Measurements from ENCODE around the gene SOCS3. TPM values are rescaled to one million over a fixed set of nuclear protein-coding genes. Genes with fewer than 3 reads are reported as not detected.

SOCS3 gene
- total and polyA plus RNA-seq, 10 of the 15 experiments (the other 5 are each of a cell fraction or from before 2014, with no cell fraction given): 0.05 to 3.9 (median 1.0) TPM

- TF ChIP-seq, protein P1, sequence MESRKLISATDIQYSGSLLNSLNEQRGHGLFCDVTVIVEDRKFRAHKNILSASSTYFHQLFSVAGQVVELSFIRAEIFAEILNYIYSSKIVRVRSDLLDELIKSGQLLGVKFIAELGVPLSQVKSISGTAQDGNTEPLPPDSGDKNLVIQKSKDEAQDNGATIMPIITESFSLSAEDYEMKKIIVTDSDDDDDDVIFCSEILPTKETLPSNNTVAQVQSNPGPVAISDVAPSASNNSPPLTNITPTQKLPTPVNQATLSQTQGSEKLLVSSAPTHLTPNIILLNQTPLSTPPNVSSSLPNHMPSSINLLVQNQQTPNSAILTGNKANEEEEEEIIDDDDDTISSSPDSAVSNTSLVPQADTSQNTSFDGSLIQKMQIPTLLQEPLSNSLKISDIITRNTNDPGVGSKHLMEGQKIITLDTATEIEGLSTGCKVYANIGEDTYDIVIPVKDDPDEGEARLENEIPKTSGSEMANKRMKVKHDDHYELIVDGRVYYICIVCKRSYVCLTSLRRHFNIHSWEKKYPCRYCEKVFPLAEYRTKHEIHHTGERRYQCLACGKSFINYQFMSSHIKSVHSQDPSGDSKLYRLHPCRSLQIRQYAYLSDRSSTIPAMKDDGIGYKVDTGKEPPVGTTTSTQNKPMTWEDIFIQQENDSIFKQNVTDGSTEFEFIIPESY (IDR thresholded peaks at IDR 0.05): 0 out of 2 replicates have a peak, but pooled peaks have one; percentile 4
- TF ChIP-seq LARP7 (IDR thresholded peaks at IDR 0.05) (peak; percentile 63), SMARCA5 (IDR thresholded peaks at IDR 0.05) (peak; percentile 96), SMAD1 (IDR thresholded peaks at IDR 0.05; ENCODE audit: low read depth, partially characterized antibody) (peak; percentile 38), TCF3 (IDR thresholded peaks at IDR 0.05; ENCODE audit: borderline replicate concordance, insufficient read depth, low read depth, low read length) (no peak), ESRRA (IDR thresholded peaks at IDR 0.05; ENCODE audit: low read length) (0 out of 2 replicates have a peak, but pooled peaks have one; percentile 28), ZNF384 (IDR thresholded peaks at IDR 0.05; ENCODE audit: borderline replicate concordance, low read depth, low read length) (peak; percentile 73), PAX5 (IDR thresholded peaks at IDR 0.05; ENCODE audit: borderline replicate concordance, low read depth, low read length) (no peak), BCL3 (IDR thresholded peaks at IDR 0.05; ENCODE audit: borderline replicate concordance, insufficient read depth, low read depth, low read length, poor library complexity, severe bottlenecking) (no peak), ZNF207 (IDR thresholded peaks at IDR 0.05; ENCODE audit: borderline replicate concordance) (no peak), ATF7 (IDR thresholded peaks at IDR 0.05; ENCODE audit: low read depth) (peak; percentile 63), MTA2 (IDR thresholded peaks at IDR 0.05; ENCODE audit: low read depth) (peak; percentile 61; the same call in 1 of the 2 replicates), SP1 (IDR thresholded peaks at IDR 0.05; ENCODE audit: low read depth, low read length) (no peak), RBBP5 (conservative IDR thresholded peaks at IDR 0.05) (no peak), MAX (IDR thresholded peaks at IDR 0.05; ENCODE audit: low read depth, low read length) (peak; percentile 38; the same call in 1 of the 2 replicates), MYB (IDR thresholded peaks at IDR 0.05; ENCODE audit: borderline replicate concordance, low read depth, low read length) (peak; percentile 34; the same call in 1 of the 2 replicates), CREM (IDR thresholded peaks at IDR 0.05; ENCODE audit: low read depth) (no peak), EED (IDR thresholded peaks at IDR 0.05; ENCODE audit: low read depth) (peak; percentile 24; the same call in 1 of the 2 replicates), NFYA (IDR thresholded peaks at IDR 0.05; ENCODE audit: borderline replicate concordance, low read depth, low read length) (no peak), ZBED1 (IDR thresholded peaks at IDR 0.05; ENCODE audit: borderline replicate concordance) (no peak), NFIC (IDR thresholded peaks at IDR 0.05; ENCODE audit: low read depth, low read length) (0 out of 2 replicates have a peak, but pooled peaks have one; percentile 26), SRF (IDR thresholded peaks at IDR 0.05; ENCODE audit: low read depth in 2 of 2, low read length in 2 of 2) (no peak), FOS (IDR thresholded peaks at IDR 0.05; ENCODE audit: borderline replicate concordance, extremely low read depth, insufficient read length) (no peak)
- TF ChIP-seq, protein P2, sequence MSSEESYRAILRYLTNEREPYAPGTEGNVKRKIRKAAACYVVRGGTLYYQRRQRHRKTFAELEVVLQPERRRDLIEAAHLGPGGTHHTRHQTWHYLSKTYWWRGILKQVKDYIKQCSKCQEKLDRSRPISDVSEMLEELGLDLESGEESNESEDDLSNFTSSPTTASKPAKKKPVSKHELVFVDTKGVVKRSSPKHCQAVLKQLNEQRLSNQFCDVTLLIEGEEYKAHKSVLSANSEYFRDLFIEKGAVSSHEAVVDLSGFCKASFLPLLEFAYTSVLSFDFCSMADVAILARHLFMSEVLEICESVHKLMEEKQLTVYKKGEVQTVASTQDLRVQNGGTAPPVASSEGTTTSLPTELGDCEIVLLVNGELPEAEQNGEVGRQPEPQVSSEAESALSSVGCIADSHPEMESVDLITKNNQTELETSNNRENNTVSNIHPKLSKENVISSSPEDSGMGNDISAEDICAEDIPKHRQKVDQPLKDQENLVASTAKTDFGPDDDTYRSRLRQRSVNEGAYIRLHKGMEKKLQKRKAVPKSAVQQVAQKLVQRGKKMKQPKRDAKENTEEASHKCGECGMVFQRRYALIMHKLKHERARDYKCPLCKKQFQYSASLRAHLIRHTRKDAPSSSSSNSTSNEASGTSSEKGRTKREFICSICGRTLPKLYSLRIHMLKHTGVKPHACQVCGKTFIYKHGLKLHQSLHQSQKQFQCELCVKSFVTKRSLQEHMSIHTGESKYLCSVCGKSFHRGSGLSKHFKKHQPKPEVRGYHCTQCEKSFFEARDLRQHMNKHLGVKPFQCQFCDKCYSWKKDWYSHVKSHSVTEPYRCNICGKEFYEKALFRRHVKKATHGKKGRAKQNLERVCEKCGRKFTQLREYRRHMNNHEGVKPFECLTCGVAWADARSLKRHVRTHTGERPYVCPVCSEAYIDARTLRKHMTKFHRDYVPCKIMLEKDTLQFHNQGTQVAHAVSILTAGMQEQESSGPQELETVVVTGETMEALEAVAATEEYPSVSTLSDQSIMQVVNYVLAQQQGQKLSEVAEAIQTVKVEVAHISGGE (CRISPR knock-in tag; IDR thresholded peaks at IDR 0.05): no peak
Measured at GRCh38 chr17:78316867-78317789, 42.7 kb downstream of the SOCS3 start (continued).
